Fibroblast of lung (primary cell): ENCODE results near the gene HS3ST6. TPM values are rescaled to one million over a fixed set of nuclear protein-coding genes. Genes with fewer than 3 reads are reported as not detected.

Experiments used
- DNase-seq, 2 donors: peaks; one replicate each; pipeline versions ENCODE4 v3.0.0 to v3.0.0-alpha.2; 2010; ENCODE audit warnings: low read depth in 2 of 2
- H2AFZ ChIP-seq: 2 replicates; pipeline ENCODE4 v1.5.1; 2012; ENCODE audit warnings: low read length, control low read depth, inconsistent platforms
- H3K27ac ChIP-seq: 2 replicates; pipeline ENCODE4 v1.5.1; 2011; ENCODE audit warnings: low read length, control low read depth; ENCODE audit not compliant: insufficient read depth
- H3K27me3 ChIP-seq: 2 replicates; pipeline ENCODE4 v1.5.1; 2011; ENCODE audit warnings: mild to moderate bottlenecking, low read length; ENCODE audit not compliant: control insufficient read depth, insufficient read depth
- H3K36me3 ChIP-seq: 2 replicates; pipeline ENCODE4 v1.5.1; 2011; ENCODE audit warnings: low read length; ENCODE audit not compliant: control insufficient read depth, insufficient read depth
- H3K4me1 ChIP-seq: 2 replicates; pipeline ENCODE4 v1.5.1; 2011; ENCODE audit warnings: low read length; ENCODE audit not compliant: control insufficient read depth, insufficient read depth; ENCODE audit errors: extremely low read depth
- H3K4me2 ChIP-seq: 2 replicates; pipeline ENCODE4 v1.5.1; 2011; ENCODE audit warnings: low read length, control low read depth; ENCODE audit not compliant: insufficient read depth; ENCODE audit errors: extremely low read depth
- H3K4me3 ChIP-seq, 4 experiments: fragments of 200-600 bp in 1 of 4; sonication (generic) in 1 of 4; replicated peaks in 1 of 4; 2 replicates each; pipeline ENCODE4 v1.5.1; 2011 to 2016; ENCODE audit warnings: low read length in 4 of 4, low read depth in 3 of 4, mild to moderate bottlenecking in 3 of 4, control low read depth in 2 of 4, inconsistent platforms in 1 of 4, mixed read lengths in 1 of 4; ENCODE audit not compliant: insufficient read depth in 1 of 4; ENCODE audit errors: control extremely low read depth in 1 of 4
- H3K79me2 ChIP-seq: 2 replicates; pipeline ENCODE4 v1.5.1; 2012; ENCODE audit warnings: mild to moderate bottlenecking, low read length, inconsistent platforms; ENCODE audit not compliant: control insufficient read depth, insufficient read depth
- H3K9ac ChIP-seq: 2 replicates; pipeline ENCODE4 v1.5.1; 2011; ENCODE audit warnings: mild to moderate bottlenecking, low read length, control low read depth; ENCODE audit not compliant: insufficient read depth
- H3K9me3 ChIP-seq: 2 replicates; pipeline ENCODE4 v1.5.1; 2012; ENCODE audit warnings: low read depth, low read length; ENCODE audit not compliant: control insufficient read depth, insufficient read depth
- H4K20me1 ChIP-seq: 2 replicates; pipeline ENCODE4 v1.5.1; 2011; ENCODE audit warnings: low read length; ENCODE audit not compliant: control insufficient read depth, insufficient read depth; ENCODE audit errors: extremely low read depth
- CTCF ChIP-seq, 2 donors: IDR thresholded peaks in 1 of 2; conservative IDR thresholded peaks in 1 of 2; 1 replicate in 1 of 2; 2 replicates in 1 of 2; pipeline ENCODE4 v1.5.1; 2011 to 2012; ENCODE audit warnings: low read length in 2 of 2, control low read depth in 1 of 2, inconsistent platforms in 1 of 2, low read depth in 1 of 2, mild to moderate bottlenecking in 1 of 2
- EZH2 ChIP-seq: IDR thresholded peaks from 2 replicates; pipeline ENCODE4 v1.5.1; 2012; ENCODE audit warnings: low read length, control low read depth, mild to moderate bottlenecking; ENCODE audit errors: missing control alignments
- polyA plus RNA-seq, 2 donors: library from polyadenylated mRNA; depleted of rRNA in 1 of 2; stranded (reverse) in 1 of 2; unstranded in 1 of 2; fragments of >200 nt; gene quantifications; 2 replicates each; pipeline ENCODE4 v1.2.1, GENCODE V29; 2011 to 2012; ENCODE audit warnings: missing spikeins in 1 of 2
- total RNA-seq: library from RNA; depleted of rRNA; stranded (reverse); fragments of >200 nt; gene quantifications from 2 replicates; pipeline ENCODE4 v1.2.1, GENCODE V29; 2014

The HS3ST6 gene
- total and polyA plus RNA-seq, 2 donors (not counting 1 experiment from before 2014, with no cell fraction given), result not detected

GRCh38 chr16:1919327-1919998, 1.2 kb upstream of the HS3ST6 start:
- Histone ChIP-seq H3K27ac (no peak overlapping the region), H3K4me3 (no peak overlapping the region), H3K9me3 (no peaks in the 10 kb centered on the region), H3K27me3 (peaks cover 56% of the 10 kb centered on the region), H4K20me1 (no peaks in the 10 kb centered on the region), H3K9ac (no peak overlapping the region), H3K36me3 (no peaks in the 10 kb centered on the region), H3K4me1 (peaks cover 4% of the 10 kb centered on the region), H3K4me2 (no peak overlapping the region), H2AFZ (no peak overlapping the region), H3K79me2 (no peaks in the 10 kb centered on the region)
- TF ChIP-seq CTCF (conservative IDR thresholded peaks at IDR 0.05 in 1 of 2, IDR thresholded peaks at IDR 0.05 in 1 of 2; ENCODE audit: low read depth in 1 of 2, low read length in 2 of 2) (no peak), EZH2 (no peak)
- DNase-seq, result no peak

GRCh38 chr16:1917665-1918350, 407 bp downstream of the HS3ST6 start:
- no peaks in the 10 kb centered on the region for H3K36me3 ChIP-seq
- TF ChIP-seq EZH2 (peak; percentile 79), CTCF (conservative IDR thresholded peaks at IDR 0.05 in 1 of 2, IDR thresholded peaks at IDR 0.05 in 1 of 2; ENCODE audit: low read depth in 1 of 2, low read length in 2 of 2) (no peak)
- H2AFZ ChIP-seq, result no peak overlapping the region
- H3K9ac ChIP-seq, result no peak overlapping the region
- peaks cover 43% of the 10 kb centered on the region for H3K27me3 ChIP-seq
- H3K4me3 ChIP-seq, result no peak overlapping the region
- H3K4me1 ChIP-seq, result no peaks in the 10 kb centered on the region
- DNase-seq, result no peak
- no peaks in the 10 kb centered on the region for H3K79me2 ChIP-seq
- no peak overlapping the region for H3K27ac ChIP-seq
- no peaks in the 10 kb centered on the region for H3K9me3 ChIP-seq
- no peaks in the 10 kb centered on the region for H4K20me1 ChIP-seq
- H3K4me2 ChIP-seq, result no peak overlapping the region

- Histone ChIP-seq H3K4me2 (no peak overlapping the region), H3K27me3 (peaks cover 41% of the 10 kb centered on the region), H2AFZ (no peak overlapping the region), H3K4me1 (no peaks in the 10 kb centered on the region), H3K27ac (no peak overlapping the region), H3K9me3 (no peaks in the 10 kb centered on the region), H3K79me2 (no peaks in the 10 kb centered on the region), H3K4me3 (no peak overlapping the region), H3K36me3 (no peaks in the 10 kb centered on the region), H4K20me1 (no peaks in the 10 kb centered on the region), H3K9ac (no peak overlapping the region)
- TF ChIP-seq EZH2, result peak; percentile 89
- no peak for TF ChIP-seq CTCF (conservative IDR thresholded peaks at IDR 0.05 in 1 of 2, IDR thresholded peaks at IDR 0.05 in 1 of 2; ENCODE audit: low read depth in 1 of 2, low read length in 2 of 2)
- DNase-seq, result no peak
Observed at GRCh38 chr16:1917056-1917664, 1.1 kb downstream of the HS3ST6 start.
